ENCODE data around the gene GRAMD4. TPM values are rescaled to one million over a fixed set of nuclear protein-coding genes. Genes with fewer than 3 reads are reported as not detected.
A peak's percentile ranks its signal among the peaks of the same experiment; 100 is the strongest.

GRAMD4 gene
- total RNA-seq, 2 donors from 2014 or later, result 178 to 213 TPM

DNA sequence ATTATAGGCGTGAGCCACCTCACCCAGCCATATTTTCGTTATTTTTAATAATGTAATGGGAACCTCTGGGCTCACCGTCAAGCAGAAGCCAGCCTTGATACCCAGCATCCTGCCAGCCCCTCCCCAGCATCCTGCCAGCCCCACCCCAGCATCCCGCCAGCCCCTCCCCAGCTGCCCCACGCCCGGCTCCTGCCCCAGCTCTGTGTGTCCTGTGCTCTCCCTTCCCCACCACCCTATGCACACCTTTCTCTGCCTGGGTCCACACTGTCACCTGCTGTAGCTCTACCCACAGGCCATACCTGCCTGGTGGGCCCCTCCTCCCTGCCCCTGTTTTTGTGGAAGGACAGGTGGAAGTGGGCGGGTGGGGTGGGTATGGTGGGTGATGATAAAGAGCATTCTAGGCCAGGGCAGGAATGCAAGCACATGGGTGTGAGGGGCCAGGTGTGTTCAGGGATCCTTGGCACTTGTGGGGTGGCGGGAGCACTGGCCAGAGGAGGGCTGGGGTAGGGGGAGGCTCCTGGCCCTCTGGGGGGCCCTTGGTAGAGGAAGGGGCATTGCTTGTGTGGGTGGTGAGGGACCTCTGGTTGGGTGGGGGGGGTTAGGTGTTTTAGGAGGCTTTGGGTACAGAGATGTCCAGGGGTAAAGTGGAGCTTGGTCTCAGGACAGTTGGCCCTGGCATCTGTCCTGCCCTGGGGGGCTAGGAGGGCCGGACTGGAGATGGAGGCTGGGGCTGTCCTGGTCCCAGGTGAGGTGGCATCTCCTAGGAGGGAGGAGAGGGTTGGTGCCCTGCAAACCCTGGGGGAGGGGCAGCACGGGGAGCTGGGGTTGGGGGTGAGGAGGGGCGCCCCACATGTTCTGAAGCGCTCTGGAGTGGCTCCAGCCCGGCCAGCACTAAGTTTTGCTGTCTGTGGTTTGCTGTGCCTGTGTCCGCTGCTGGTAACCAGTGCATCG is 25.9 kb upstream of the GRAMD4 start:
- no peak for DNase-seq
- intact Hi-C loops (cut with DNase I, micrococcal nuclease), result no loop called here
- no peak for ATAC-seq

DNA sequence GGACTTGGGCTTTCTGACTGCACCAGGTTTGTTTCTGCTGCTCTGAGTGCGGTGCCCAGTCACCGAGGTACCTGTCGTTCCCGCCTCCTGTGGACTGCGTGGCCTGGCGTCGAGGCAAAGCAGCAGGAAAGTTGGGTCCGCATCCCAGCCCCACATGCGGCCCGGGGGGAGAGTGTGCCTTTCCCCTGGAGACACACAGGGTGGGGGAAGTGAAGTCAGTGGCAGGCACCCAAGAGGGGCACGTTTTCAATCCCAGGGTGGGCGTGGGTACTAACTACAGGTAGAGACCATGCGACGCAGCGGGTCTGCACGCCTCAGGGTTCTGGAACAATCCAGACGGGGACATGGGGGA is 25.3 kb upstream of the GRAMD4 start:
- ATAC-seq (no peak), DNase-seq (no peak)
- intact Hi-C loops (cut with DNase I, micrococcal nuclease), result no loop called here

DNA sequence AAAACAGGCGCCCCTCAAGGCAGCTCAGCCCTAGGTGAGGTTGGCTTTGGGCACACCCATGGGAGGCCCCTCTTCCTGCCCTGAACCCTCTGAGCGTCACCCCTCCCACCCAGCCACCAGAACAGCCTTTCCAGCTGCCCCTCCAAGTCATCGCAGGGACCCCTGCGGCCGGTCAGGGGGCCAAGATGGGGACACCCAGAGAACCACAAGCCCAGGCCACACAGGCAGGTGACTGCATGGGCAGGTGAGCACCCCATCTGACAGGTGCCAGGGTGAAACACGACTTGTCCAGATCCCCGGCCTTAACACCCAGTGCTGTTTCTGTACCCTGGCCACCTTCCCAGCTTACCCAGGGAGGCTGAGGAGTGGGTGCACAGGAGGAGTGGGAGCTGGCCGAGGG is 24.6 kb upstream of the GRAMD4 start:
- DNase-seq, result no peak
- intact Hi-C loops (cut with DNase I, micrococcal nuclease), result no loop called here
- no peak for ATAC-seq

DNA sequence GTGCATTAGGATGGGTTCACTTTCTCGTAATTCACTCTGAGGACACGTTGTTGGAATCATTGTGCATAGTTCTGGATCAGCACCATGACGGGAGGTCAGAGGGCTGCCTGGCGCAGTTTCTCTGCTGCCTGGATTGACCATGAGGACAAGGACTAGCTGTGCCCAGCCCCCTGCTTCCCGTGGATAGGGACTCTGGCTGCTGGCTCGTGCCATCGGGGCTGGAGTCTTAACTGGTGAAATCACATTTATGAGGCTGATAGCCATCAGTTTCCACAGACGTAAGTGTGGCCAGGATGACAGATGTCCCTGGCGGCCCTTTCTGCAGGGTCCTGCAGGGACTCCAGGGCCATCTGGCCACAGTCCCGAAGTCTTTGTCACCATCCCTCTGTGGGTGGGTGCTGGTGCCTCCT is 24.1 kb upstream of the GRAMD4 start:
- no peak for ATAC-seq
- intact Hi-C loops (cut with DNase I, micrococcal nuclease), result no loop called here
- peak in 1 of 2 donors; percentile 31 for DNase-seq

DNA sequence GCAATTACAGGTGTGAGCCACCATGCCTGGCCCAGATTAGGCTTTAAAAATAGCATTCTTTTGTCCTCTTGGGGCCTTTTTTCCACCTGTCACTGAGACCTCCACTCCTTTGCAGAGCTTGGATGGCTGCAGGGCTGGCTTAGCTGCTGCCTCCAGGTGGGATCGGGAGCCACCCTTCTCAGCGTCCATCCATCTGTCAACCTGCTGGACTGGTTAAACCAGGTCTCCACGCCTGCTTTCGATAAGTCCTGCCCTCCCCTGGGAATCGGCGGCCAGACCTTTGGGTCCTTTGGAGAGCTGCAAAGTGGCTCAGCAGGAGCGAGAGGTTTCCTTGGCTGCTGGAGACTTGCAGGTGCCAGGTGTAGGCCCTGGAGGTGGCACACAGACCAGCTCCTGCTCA is 23.4 kb upstream of the GRAMD4 start:
- intact Hi-C loops (cut with DNase I, micrococcal nuclease), result no loop called here
- ATAC-seq (peak; percentile 92), DNase-seq (peak; percentile 91 to 93)

DNA sequence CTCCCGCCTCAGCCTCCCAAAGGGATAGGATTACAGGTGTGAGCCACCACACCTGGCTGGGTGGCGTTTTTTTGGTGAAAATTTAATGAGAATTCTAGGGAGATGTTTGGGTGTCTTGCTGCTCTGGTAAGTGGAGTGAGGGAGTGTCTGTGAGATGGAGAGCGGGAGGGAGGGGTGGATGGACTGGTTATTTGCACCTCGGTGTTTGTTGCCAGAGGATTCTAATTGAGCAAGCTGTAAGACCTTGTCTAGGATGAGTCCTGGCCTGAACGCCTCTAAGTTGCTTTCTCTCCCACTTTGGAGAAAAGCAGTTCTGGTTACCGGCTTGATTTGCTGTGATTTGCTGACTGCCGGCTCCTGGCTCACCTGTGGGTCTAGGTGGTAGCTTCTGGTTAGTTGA is 22.0 kb upstream of the GRAMD4 start:
- intact Hi-C loops (cut with DNase I, micrococcal nuclease), result no loop called here
- DNase-seq (no peak), ATAC-seq (no peak)

DNA sequence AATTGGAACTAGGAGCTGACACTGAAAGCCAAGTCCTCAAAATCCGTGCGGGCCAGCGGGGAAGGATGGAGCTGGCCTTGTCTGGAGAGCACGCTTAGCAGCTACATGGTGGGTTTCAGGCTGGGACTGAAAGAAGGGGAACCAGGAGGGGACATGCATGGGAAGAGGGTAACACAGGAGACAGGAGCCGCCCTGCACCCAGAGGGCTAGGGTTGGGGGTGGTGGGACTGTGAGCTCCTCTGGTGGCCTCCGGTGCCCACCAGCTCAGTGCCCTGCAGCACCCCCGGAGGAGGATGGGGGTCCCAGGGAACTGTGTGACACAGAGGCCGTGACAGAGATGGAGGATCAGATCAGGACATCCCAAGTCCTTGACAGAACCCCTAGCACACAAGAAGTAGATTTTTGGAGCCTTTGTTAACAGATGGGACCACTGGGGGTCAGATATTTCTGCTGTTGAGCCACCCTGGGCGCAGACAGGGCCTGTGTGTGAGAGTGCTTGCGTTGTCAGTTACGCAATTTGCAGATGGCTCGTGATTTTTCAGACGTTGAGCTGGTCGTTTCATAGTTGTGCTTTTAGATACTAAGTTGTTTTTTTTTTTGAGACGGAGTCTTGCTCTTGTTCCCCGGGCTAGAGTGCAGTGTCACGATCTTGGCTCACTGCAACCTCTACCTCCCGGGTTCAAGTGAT is 21.3 kb upstream of the GRAMD4 start:
- DNase-seq (no peak), ATAC-seq (no peak)
- intact Hi-C loops (cut with DNase I, micrococcal nuclease), result no loop called here

DNA sequence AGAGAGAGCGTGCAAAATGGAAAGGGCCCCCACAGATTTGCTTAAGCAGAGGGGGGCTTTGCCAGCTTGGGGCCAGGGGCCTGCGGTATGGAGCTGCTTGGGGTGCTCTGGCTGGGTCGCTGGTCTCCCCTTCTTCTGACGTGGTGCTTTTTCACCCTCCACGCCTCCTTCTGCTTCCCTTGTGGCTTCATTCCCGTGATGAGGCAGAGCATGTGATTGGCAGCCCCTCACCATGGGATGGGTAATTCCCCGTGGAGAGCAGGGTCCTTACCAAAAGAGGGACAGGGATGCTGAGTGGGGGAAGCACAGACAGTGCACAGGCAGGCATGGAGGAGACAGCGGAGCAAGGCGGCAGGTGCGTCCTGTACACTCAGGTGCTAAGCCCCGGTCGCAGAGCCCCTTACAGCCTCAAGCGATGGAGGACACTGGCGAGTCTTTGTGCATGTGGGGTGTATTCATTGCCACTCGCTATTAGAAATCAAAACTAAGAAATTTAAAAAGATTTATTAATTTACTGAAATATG is 19.9 kb upstream of the GRAMD4 start:
- DNase-seq (no peak), ATAC-seq (no peak)
- intact Hi-C loops (cut with DNase I, micrococcal nuclease), result no loop called here

DNA sequence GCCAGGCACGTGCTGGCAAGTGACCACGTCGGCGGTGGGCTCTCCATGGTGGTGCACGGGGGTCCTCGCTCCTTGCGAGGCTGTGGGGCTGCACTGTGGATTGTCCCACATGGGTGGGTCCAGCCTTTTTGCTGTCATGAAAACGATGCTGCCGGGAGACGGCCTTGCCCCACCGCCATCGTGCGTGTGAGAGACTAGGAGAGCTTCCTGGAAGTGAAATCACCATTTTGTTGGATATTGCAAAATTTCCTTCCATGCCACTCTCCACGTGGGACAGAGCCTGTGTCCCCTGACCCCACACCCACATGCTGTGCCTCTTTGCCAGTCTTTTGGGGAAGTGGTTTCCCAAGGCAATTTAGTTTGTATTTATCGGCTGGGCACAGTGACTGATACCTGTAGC is 18.2 kb upstream of the GRAMD4 start:
- DNase-seq, result no peak
- intact Hi-C loops (cut with DNase I, micrococcal nuclease), result no loop called here
- no peak for ATAC-seq

DNA sequence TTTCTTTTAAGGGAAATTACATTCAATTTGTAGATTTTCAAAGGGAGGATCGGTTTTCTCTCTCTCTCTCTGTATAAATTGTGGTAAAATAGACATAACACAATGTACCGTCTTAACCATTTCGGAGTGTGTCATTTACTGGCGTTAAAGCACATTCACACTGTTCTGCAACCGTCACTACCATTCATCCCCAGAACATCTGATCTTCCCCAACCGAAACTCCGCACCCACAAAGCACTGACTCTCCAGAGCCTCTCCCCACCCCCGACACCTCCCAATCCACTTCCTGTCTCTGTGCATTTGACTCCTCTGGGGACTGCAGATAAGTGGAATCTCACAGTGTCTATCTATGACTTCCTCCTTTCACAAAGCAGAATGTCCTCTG is 15.9 kb upstream of the GRAMD4 start:
- intact Hi-C loops (cut with DNase I, micrococcal nuclease), result no loop called here
- DNase-seq (no peak), ATAC-seq (no peak)

DNA sequence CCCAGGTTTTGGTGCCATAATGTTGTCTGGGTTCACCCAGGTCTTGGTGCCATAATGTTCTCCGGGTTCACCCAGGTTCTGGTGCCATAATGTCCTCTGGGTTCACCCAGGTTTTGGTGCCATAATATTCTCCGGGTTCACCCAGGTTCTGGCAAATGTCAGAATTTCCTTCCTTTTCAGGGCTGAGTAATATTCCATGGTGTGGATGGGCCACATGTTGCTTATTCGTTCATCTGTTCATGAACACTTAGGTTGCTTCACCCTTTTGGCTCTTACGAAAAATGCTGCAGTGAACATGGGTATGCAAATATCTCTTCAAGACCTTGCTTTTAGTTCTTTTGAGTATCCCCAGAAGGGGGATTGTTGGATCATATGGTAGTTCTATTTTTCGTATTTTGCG is 15.1 kb upstream of the GRAMD4 start:
- intact Hi-C loops (cut with DNase I, micrococcal nuclease), result no loop called here
- no peak for DNase-seq
- ATAC-seq, result no peak

DNA sequence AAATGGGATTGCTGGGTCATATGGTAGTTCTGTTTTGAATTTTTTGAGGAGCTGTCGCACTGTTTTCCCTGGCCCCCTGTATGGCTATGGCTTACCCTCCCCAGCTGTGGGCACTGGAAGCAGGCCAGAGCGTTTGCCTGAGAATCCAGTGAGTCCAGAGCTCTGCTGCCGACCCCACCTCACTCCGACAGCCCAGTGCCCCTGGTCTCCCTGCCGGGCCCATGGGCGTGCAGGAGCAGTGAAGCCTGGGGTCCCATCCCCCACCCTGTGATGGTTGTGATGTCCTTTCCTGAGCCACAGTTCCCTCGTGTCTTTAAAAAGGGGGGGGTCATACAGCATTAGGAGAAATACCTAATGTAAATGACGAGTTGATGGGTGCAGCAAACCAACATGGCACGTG is 13.3 kb upstream of the GRAMD4 start:
- DNase-seq (no peak), ATAC-seq (no peak)
- intact Hi-C loops (cut with DNase I, micrococcal nuclease), result no loop called here

DNA sequence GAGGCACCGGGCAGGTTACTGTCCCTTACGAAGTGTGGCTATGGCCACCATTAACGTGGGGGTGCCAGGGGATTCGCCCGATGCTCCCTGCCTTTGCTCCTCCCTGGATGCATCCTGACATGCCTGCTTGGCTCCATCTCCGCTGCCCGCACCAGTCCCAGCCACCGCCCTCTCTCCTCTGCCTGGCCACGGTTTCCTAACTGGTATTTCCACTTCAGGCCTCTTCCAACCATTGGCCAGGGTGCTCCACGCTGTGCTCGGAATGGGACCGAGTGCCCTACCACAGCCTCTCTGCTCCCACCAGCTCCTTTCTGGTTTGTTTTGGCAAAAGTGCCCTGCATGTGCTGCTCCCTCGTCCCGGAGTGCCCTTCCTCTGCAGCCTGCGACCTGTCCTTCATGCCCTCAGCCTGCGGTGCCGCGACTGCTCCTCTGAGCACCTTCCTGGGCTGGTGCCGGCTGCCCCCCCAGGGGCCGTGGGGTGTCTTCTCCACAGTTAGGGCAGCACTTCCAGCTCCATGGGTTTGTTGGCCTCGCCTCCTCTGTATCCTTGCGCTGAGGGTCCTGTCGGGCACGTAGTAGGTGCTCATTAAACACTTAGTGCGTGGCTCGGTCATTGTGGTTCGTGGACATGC is 12.6 kb upstream of the GRAMD4 start:
- intact Hi-C loops (cut with DNase I, micrococcal nuclease), result no loop called here
- ATAC-seq (peak; percentile 26), DNase-seq (no peak)

DNA sequence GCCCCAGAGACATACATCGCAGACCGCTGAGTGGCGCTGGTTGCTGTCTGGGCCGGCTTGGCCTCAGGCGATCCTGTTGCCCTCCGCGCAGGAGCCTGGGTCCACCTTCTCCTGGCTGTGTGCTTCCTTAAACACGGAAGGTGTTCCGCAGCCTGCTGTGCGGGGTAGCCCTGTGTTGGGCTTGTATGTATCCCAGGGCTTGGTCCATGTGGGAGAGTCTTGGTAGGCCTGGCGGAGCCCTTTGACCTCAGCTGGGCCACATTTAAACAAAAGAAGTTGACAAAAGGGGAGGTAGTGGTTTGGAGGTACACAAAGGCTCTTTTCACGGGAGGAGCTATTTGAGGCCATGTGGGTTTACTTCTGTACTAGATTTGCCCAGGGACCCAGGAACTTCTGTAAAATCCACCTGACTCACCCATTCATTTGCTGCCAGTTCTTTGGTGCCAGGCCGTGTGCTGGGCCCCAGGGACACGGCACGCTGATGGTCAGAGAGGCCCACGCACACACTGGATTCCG is 11.0 kb upstream of the GRAMD4 start:
- ATAC-seq (peak; percentile 74), DNase-seq (peak; percentile 72 to 85)
- intact Hi-C loops (cut with DNase I, micrococcal nuclease), result no loop called here

DNA sequence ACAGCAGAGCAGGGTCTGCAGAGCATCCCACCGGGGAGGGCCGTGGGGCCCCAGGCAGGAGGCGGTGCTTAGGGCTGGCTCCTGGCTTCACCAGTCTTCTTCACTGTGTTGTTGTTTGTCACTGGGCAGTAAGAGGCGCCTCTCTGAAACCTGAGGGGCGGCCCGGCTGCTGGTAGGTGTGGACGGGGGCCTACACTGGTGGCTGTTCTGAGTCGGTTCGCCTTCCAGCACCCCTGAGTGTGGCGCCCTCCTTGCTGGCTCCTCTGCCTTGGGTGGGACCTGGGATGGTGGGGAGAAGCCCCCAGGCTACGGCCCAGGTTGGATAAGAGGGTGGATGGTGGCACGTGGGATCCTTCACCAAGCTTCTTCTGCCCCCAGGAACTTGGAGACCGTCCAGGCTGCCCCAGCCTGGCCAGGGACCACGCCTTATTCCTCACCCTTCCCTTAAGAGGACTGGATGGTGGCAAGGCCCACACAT is 10.4 kb upstream of the GRAMD4 start:
- intact Hi-C loops (cut with DNase I, micrococcal nuclease), result no loop called here
- peak in 1 of 2 donors; percentile 53 for DNase-seq
- peak; percentile 32 for ATAC-seq

DNA sequence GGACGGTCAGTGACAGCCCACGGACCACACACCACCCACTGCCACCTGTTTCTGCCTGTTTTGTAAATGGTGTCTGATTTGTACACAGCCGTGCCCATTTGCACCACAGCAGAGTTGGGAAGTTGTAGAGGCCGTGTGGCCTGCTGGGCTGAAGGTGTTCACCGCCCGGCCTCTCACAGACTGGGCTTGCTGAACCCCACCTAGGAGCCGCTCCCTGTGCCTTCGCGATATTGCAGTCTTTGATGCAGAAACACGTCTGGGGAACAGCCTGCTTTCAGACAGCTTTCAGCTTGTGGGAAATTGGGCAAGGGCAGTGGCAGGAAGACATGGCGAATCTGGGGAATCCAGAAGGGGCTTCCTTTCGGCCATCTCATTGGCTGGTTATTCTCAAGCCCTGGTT is 9.8 kb upstream of the GRAMD4 start:
- DNase-seq (no peak), ATAC-seq (no peak)
- intact Hi-C loops (cut with DNase I, micrococcal nuclease), result no loop called here

DNA sequence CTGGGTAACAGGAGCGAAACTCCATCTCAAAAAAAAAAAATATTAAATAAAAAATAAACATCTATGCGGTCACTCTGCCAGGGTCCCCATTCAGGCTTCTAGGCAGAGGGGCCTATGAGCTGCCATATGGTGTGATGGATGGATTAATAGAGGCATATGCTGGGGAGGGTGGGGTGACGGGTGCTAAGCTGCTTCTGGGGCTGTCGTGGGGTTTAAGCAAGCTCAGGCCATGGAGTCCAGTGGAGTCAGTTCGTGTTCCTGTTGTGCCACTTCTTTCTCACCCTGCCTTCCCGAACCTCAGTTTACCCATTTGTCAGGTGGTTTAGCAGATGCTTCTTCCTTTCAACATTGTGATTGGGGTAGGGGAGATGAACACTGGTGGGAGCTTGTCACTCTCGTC is 9.0 kb upstream of the GRAMD4 start:
- intact Hi-C loops (cut with DNase I, micrococcal nuclease), result no loop called here
- no peak for ATAC-seq
- DNase-seq, result no peak

DNA sequence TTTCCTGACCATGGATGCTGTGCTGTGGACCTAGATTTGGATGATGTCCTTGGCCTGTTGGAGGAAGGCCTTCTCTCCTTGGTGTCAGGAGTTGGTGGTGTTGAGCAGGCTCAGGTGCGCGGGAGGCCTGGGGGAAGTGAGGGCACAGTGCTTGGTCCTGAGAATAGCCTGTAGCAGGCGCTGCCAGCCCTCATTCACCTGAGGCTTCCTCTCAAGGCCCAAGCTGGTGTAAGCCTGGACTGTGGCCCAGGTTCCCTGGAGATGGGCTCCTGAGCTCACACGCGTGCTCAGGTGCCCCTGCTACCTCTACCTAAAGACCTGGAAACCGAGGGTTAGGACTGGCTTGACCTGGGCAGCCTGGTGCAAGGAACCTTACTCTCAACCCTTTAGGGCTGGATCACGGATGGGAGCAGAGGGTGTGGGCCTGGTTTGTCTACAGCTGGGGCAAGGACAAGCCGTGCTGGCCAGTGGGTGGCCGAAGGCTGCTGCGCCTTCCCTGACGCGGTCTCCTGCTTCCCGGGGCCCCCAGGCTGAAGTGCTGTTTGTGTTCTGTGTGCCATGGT is 7.8 kb upstream of the GRAMD4 start:
- no peak for DNase-seq
- peak; percentile 9 for ATAC-seq
- intact Hi-C loops (cut with DNase I, micrococcal nuclease), result no loop called here

Measured in left colon (tissue), 2 donors.